HG02571 (cell line): ENCODE results near the gene TCTN1.

Source experiments
- ATAC-seq: cut with Tn5 transposase; IDR thresholded peaks from one replicate; pipeline ENCODE4 v1.9.1; 2021; ENCODE audit warnings: mild to moderate bottlenecking, moderate library complexity; ENCODE audit not compliant: unreplicated experiment

Gene TCTN1

GRCh38 chr12:110677982-110678381 is 64.1 kb downstream of the TCTN1 start:
- ATAC-seq = peak; percentile 7

- ATAC-seq = no peak
Observed at GRCh38 chr12:110679201-110679600, 65.3 kb downstream of the TCTN1 start.

GRCh38 chr12:110680032-110680431 is 66.1 kb downstream of the TCTN1 start:
- no peak for ATAC-seq

GRCh38 chr12:110683888-110684287 is 70.0 kb downstream of the TCTN1 start:
- ATAC-seq = no peak

- ATAC-seq = no peak
Observed at GRCh38 chr12:110684312-110684836, 70.4 kb downstream of the TCTN1 start.

- ATAC-seq = no peak
Observed at GRCh38 chr12:110686294-110686903, 72.5 kb downstream of the TCTN1 start.

GRCh38 chr12:110687396-110688169 is 73.7 kb downstream of the TCTN1 start:
- no peak for ATAC-seq

GRCh38 chr12:110688446-110689280 is 74.7 kb downstream of the TCTN1 start, which contains the start of gene HVCN1:
Gene HVCN1 (minus strand): TSS chr12:110689115. CDS start chr12:110683245, 5,870 bp downstream.
- ATAC-seq = no peak

- ATAC-seq = no peak
Observed at GRCh38 chr12:110689281-110690126, 75.6 kb downstream of the TCTN1 start.

GRCh38 chr12:110690127-110690430 is 76.2 kb downstream of the TCTN1 start:
- no peak for ATAC-seq

- ATAC-seq = no peak
Observed at GRCh38 chr12:110693731-110694130, 79.8 kb downstream of the TCTN1 start.

- ATAC-seq = no peak
Observed at GRCh38 chr12:110694330-110694901, 80.5 kb downstream of the TCTN1 start.

GRCh38 chr12:110696283-110696682 is 82.4 kb downstream of the TCTN1 start:
- ATAC-seq = no peak

GRCh38 chr12:110697236-110697635 is 83.3 kb downstream of the TCTN1 start:
- no peak for ATAC-seq

- ATAC-seq = peak; percentile 78
Observed at GRCh38 chr12:110698171-110698902, 84.4 kb downstream of the TCTN1 start.
